GM12878 (cell line): ENCODE measurements around the gene ADAMTS2. TPM values are rescaled to one million over a fixed set of nuclear protein-coding genes. Genes with fewer than 3 reads are reported as not detected.

Source experiments
- CHD4 ChIP-seq: fragments of 200-600 bp; sonication (generic); IDR thresholded peaks from 2 replicates; pipeline ENCODE4 v1.6.1; 2016; ENCODE audit warnings: mild to moderate bottlenecking
- ESRRA ChIP-seq: IDR thresholded peaks from 2 replicates; pipeline ENCODE4 v1.6.1; 2012; ENCODE audit warnings: mild to moderate bottlenecking, low read length, improper control_type of control experiment
- MEF2B ChIP-seq: fragments of 450-650 bp; IDR thresholded peaks from 2 replicates; pipeline ENCODE4 v1.6.1; 2018; ENCODE audit warnings: mild to moderate bottlenecking, moderate library complexity; ENCODE audit not compliant: partially characterized antibody, poor library complexity, severe bottlenecking
- NFIC ChIP-seq: IDR thresholded peaks from 2 replicates; pipeline ENCODE4 v1.6.1; 2012; ENCODE audit warnings: low read depth, mild to moderate bottlenecking, inconsistent platforms, low read length, moderate library complexity
- SP1 ChIP-seq: IDR thresholded peaks from one replicate; pipeline ENCODE4 v1.6.1; 2011; ENCODE audit warnings: low read depth, low read length
- polyA plus RNA-seq, 11 experiments: library from polyadenylated mRNA; depleted of rRNA in 4 of 11; unstranded in 6 of 11; stranded (reverse) in 5 of 11; fragments of >200 nt; fragmentation: Nextera tagmentation in 4 of 11; fragmentation: Illumina TruSeq in 1 of 11; extraction: Ambion mirVana in 4 of 11; extraction: Trizol in 1 of 11; gene quantifications; 1 replicate in 1 of 11; 2 replicates in 10 of 11; pipeline versions ENCODE4 v1.2.1 to v1.2.3, GENCODE V29; 2011 to 2016; ENCODE audit warnings: inconsistent platforms in 2 of 11, missing spikeins in 2 of 11, low read depth in 1 of 11
- total RNA-seq, 4 experiments: library from RNA; depleted of rRNA in 3 of 4; stranded (reverse); fragments of >200 nt in 3 of 4; fragmentation: Illumina TruSeq in 1 of 4; extraction: Trizol in 1 of 4; gene quantifications; 2 replicates each; pipeline versions ENCODE4 v1.2.1 to v1.2.3, GENCODE V29; 2013 to 2021
- TF ChIP-seq, protein P1 (sequence below): fragments of 450-650 bp; formaldehyde crosslinking; IDR thresholded peaks from 2 replicates; pipeline ENCODE4 v1.5.0; 2022; ENCODE audit warnings: mild to moderate bottlenecking, missing genetic modification characterization
- TF ChIP-seq, protein P2 (sequence below): fragments of 450-650 bp; IDR thresholded peaks from 2 replicates; pipeline ENCODE4 v1.6.1; 2017; ENCODE audit warnings: mild to moderate bottlenecking, moderate library complexity
- TF ChIP-seq, protein P3 (sequence below): fragments of 450-650 bp; formaldehyde crosslinking; IDR thresholded peaks from 2 replicates; pipeline ENCODE4 v1.4.0; 2022; ENCODE audit warnings: mild to moderate bottlenecking, moderate library complexity

Gene ADAMTS2
- total and polyA plus RNA-seq, 10 of the 15 experiments (the other 5 are each of a cell fraction or from before 2014, with no cell fraction given), result 0.03 to 0.05 TPM; not detected in 8

DNA sequence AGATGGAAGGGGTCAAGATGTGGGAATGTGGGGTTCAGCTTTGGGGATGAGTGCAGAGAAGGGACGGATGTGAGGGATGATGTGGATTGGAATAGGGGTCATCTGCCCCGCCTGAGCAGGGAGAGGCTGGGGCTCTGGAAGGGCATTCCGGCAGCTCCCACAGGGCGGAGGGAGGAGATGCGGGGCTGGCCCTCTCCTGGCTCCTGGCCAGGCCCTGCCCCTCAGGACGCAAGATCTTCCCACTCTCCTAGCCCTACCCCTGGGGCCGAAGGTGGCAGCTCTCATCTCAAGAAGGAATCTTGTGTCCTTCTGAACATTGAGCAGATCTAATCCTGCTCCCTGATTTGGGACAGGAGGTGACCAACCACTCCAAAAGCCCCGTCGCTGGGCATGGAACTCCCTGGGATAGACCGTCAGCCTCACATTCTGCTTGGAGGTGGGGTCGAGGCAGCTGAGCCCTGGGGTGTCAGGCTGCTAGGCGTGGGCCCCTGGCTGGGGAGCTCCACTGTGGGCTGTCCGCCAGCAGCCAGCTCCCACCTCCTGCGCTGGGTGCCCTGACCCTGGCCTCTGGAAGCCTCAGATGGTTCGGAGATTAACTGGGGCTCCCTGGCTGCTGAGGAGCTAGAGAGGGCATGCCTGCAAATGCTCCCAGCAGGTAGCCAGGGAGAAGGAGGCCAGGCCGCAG is 159.9 kb downstream of the ADAMTS2 start (continued):
- TF ChIP-seq, protein P1, sequence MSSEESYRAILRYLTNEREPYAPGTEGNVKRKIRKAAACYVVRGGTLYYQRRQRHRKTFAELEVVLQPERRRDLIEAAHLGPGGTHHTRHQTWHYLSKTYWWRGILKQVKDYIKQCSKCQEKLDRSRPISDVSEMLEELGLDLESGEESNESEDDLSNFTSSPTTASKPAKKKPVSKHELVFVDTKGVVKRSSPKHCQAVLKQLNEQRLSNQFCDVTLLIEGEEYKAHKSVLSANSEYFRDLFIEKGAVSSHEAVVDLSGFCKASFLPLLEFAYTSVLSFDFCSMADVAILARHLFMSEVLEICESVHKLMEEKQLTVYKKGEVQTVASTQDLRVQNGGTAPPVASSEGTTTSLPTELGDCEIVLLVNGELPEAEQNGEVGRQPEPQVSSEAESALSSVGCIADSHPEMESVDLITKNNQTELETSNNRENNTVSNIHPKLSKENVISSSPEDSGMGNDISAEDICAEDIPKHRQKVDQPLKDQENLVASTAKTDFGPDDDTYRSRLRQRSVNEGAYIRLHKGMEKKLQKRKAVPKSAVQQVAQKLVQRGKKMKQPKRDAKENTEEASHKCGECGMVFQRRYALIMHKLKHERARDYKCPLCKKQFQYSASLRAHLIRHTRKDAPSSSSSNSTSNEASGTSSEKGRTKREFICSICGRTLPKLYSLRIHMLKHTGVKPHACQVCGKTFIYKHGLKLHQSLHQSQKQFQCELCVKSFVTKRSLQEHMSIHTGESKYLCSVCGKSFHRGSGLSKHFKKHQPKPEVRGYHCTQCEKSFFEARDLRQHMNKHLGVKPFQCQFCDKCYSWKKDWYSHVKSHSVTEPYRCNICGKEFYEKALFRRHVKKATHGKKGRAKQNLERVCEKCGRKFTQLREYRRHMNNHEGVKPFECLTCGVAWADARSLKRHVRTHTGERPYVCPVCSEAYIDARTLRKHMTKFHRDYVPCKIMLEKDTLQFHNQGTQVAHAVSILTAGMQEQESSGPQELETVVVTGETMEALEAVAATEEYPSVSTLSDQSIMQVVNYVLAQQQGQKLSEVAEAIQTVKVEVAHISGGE (CRISPR knock-in tag), result no peak
- TF ChIP-seq, protein P2, sequence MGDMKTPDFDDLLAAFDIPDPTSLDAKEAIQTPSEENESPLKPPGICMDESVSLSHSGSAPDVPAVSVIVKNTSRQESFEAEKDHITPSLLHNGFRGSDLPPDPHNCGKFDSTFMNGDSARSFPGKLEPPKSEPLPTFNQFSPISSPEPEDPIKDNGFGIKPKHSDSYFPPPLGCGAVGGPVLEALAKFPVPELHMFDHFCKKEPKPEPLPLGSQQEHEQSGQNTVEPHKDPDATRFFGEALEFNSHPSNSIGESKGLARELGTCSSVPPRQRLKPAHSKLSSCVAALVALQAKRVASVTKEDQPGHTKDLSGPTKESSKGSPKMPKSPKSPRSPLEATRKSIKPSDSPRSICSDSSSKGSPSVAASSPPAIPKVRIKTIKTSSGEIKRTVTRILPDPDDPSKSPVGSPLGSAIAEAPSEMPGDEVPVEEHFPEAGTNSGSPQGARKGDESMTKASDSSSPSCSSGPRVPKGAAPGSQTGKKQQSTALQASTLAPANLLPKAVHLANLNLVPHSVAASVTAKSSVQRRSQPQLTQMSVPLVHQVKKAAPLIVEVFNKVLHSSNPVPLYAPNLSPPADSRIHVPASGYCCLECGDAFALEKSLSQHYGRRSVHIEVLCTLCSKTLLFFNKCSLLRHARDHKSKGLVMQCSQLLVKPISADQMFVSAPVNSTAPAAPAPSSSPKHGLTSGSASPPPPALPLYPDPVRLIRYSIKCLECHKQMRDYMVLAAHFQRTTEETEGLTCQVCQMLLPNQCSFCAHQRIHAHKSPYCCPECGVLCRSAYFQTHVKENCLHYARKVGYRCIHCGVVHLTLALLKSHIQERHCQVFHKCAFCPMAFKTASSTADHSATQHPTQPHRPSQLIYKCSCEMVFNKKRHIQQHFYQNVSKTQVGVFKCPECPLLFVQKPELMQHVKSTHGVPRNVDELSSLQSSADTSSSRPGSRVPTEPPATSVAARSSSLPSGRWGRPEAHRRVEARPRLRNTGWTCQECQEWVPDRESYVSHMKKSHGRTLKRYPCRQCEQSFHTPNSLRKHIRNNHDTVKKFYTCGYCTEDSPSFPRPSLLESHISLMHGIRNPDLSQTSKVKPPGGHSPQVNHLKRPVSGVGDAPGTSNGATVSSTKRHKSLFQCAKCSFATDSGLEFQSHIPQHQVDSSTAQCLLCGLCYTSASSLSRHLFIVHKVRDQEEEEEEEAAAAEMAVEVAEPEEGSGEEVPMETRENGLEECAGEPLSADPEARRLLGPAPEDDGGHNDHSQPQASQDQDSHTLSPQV, result no peak
- no peak for TF ChIP-seq CHD4
- no peak for TF ChIP-seq MEF2B
- no peak for TF ChIP-seq SP1
- TF ChIP-seq NFIC, result no peak
- TF ChIP-seq ESRRA, result no peak
- TF ChIP-seq, protein P3, sequence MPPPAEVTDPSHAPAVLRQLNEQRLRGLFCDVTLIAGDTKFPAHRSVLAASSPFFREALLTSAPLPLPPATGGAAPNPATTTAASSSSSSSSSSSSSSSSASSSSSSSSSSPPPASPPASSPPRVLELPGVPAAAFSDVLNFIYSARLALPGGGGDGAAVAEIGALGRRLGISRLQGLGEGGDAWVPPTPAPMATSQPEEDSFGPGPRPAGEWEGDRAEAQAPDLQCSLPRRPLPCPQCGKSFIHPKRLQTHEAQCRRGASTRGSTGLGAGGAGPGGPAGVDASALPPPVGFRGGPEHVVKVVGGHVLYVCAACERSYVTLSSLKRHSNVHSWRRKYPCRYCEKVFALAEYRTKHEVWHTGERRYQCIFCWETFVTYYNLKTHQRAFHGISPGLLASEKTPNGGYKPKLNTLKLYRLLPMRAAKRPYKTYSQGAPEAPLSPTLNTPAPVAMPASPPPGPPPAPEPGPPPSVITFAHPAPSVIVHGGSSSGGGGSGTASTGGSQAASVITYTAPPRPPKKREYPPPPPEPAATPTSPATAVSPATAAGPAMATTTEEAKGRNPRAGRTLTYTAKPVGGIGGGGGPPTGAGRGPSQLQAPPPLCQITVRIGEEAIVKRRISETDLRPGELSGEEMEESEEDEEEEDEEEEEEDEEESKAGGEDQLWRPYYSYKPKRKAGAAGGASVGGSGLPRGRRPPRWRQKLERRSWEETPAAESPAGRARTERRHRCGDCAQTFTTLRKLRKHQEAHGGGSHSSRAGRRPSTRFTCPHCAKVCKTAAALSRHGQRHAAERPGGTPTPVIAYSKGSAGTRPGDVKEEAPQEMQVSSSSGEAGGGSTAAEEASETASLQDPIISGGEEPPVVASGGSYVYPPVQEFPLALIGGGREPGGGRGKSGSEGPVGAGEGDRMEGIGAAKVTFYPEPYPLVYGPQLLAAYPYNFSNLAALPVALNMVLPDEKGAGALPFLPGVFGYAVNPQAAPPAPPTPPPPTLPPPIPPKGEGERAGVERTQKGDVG (CRISPR knock-in tag), result no peak
